Heart left ventricle (tissue), 16 donors: ENCODE data around the gene TSPAN32. TPM values are rescaled to one million over a fixed set of nuclear protein-coding genes. Genes with fewer than 3 reads are reported as not detected.

ENCODE experiments used
- ATAC-seq, 4 donors: fragments of 200-7000 bp; cut with Tn5 transposase; one replicate each; pipeline ENCODE4 v1.9.1; 2020 to 2022; ENCODE audit warnings: moderate library complexity in 4 of 4, mild to moderate bottlenecking in 3 of 4, moderate number of reproducible peaks in 1 of 4
- DNase-seq, 5 donors: peaks; one replicate each; pipeline ENCODE4 v3.0.0-alpha.2; 2020
- H3K27ac ChIP-seq, 12 donors: fragments of 200-600 bp; sonication (generic) in 4 of 12; one replicate each; pipeline versions ENCODE4 v1.5.0 to v1.8.0; 2016 to 2022; ENCODE audit warnings: mild to moderate bottlenecking in 2 of 12
- H3K27me3 ChIP-seq, 9 donors: fragments of 200-600 bp; sonication (generic) in 2 of 9; one replicate each; pipeline versions ENCODE4 v1.5.1 to v1.8.0; 2016 to 2022; ENCODE audit warnings: mild to moderate bottlenecking in 3 of 9
- H3K36me3 ChIP-seq, 9 donors: fragments of 200-600 bp; sonication (generic) in 2 of 9; one replicate each; pipeline versions ENCODE4 v1.5.0 to v1.8.0; 2018 to 2022; ENCODE audit warnings: mild to moderate bottlenecking in 2 of 9
- H3K4me1 ChIP-seq, 12 donors: fragments of 200-600 bp; sonication (generic) in 4 of 12; one replicate each; pipeline versions ENCODE4 v1.5.0 to v1.8.0; 2016 to 2022; ENCODE audit warnings: mild to moderate bottlenecking in 3 of 12
- H3K4me3 ChIP-seq, 12 donors: fragments of 200-600 bp; sonication (generic) in 4 of 12; one replicate each; pipeline versions ENCODE4 v1.5.0 to v1.8.0; 2017 to 2022; ENCODE audit warnings: mild to moderate bottlenecking in 9 of 12, moderate library complexity in 4 of 12
- H3K9me3 ChIP-seq, 12 donors: fragments of 200-600 bp; sonication (generic) in 4 of 12; one replicate each; pipeline versions ENCODE4 v1.5.0 to v1.8.0; 2016 to 2022; ENCODE audit warnings: mild to moderate bottlenecking in 1 of 12
- POLR2A ChIP-seq, 2 donors: fragments of 450-650 bp; IDR thresholded peaks; one replicate each; pipeline ENCODE4 v1.6.1; 2017; ENCODE audit warnings: antibody characterized with exemption in 2 of 2, mild to moderate bottlenecking in 2 of 2, moderate library complexity in 2 of 2
- WGBS, 4 donors: extraction: QIAGEN DNeasy Blood & Tissue Kit in 2 of 4; methylation state at CpG; one replicate each; pipeline versions ENCODE4 v1.1.5 to v1.1.7; 2013 to 2018; 5-methylcytosine and 5-hydroxymethylcytosine counted together
- intact Hi-C, 10 donors: fragments of 100-400 bp; cut with DNase I; formaldehyde crosslinking; loops; one replicate each; pipeline versions ENCODE4 v1.11.1 to v1.14.2; 2022
- polyA plus RNA-seq, 2 donors: library from polyadenylated mRNA; stranded (reverse); fragments of 200-250 nt; gene quantifications; one replicate each; pipeline ENCODE4 v1.2.3, GENCODE V29; 2013
- total RNA-seq, 9 donors: library from RNA; depleted of rRNA in 2 of 9; stranded (reverse); fragments of >200 nt in 2 of 9; fragmentation: NEBNext Ultra II Directional in 3 of 9; extraction: Animal tissue kit (Norgen Biotek cat#: 25700) in 3 of 9; gene quantifications; one replicate each; pipeline versions ENCODE4 v1.1.0 to v1.2.4, GENCODE V29; 2016 to 2023
- TF ChIP-seq, protein P1 (sequence below), 12 donors: fragments of 200-600 bp; sonication (generic) in 4 of 12; IDR thresholded peaks; one replicate each; pipeline versions ENCODE4 v1.5.0 to v1.8.0; 2018 to 2022; ENCODE audit warnings: antibody characterized with exemption in 12 of 12, mild to moderate bottlenecking in 5 of 12
- donor health status: ischemic (EF 13 %, LVEDD 7.1; RV severe dilation, severe dysfunction).
- donor health status: healthy with polysubstance abuse.
- donor health status: DM: no; HTN: yes; CAD: no.
- donor health status: DM: no; HTN: no; CAD: no.
- donor health status: ischemic (EF 25% LVEDD 6.9; RV normal size, moderate dysfunction).
- donor health status: ischemic (EF 25% LVEDD 5.7; RV mildly dilated, moderate dysfunction).
- donor health status: healthy.
- donor health status: DM: yes; HTN: yes; CAD: no.
- donor health status: ischemic (EF 35%, LVEDD 5.7; RV mildly dilated, moderate dysfunction).
- donor health status: nonischemic (EF 11% LVEDD 7.7; RV severe dilation, severe dysfunction).
- donor health status: DM: yes; HTN: yes; CAD: no.
- donor health status: PGD.
- donor health status: ischemic (EF 29% LVEDD 5.4; RV normal size, mild dysfunction).
- donor health status: nonischemic (EF 23%, LVEDD 6.1; RV moderate dilation, normal function).

TSPAN32 gene
- total and polyA plus RNA-seq, 11 donors, result 3.5 to 29.5 (median 18.0) TPM

DNA sequence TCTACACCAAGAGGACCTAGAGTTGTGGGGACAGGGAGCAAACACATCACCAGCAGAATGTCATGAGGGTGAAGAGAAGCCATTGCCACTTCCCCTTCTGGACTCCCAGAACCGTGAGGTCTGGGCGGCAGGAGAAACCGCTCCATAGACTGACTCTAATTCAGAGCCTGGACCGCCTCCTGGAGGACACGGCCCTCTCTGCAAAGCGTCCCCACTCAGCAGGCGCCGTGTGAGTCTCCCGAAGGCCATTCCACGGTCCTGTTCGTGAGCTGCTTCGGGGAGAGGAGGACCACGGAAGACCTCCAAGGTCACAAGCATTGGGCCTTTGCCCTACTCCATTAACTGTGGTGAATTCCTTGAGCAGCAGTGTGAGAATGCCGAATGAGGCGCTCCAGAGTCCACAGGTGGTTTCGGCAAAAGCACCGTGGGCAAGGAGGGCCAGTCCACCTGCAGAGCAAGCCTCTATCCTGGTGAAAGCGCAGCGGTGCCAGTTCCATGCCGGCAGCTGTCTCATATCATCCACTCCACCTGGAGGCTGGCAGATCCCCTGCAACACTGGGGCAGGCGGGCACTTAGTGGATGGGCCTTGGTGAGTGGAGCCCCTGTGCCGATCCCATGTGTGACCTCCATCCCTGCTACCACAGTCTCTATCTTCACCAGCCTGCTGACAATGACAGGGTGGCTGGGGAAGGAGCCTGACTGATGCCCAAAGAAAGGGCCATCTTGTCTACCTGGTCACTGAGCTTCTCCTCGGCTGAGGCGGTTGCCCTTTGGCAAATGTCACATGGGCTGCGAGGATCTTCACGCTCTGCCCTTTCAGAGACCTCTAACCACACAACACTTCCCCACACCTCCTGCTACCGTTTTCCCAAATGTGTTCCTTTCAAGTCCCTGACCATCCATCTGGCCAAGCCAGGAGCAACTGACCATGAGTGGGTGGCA lies 7.6 kb upstream of the TSPAN32 start:
- no peaks in the 10 kb centered on the region for H3K9me3 ChIP-seq
- peaks cover 0 to 21% (median 6%) of the 10 kb centered on the region in 12 donors for H3K4me1 ChIP-seq
- ATAC-seq (peak in 2 of 4 donors; percentile 7 to 12), DNase-seq (peak in 3 of 5 donors; percentile 21 to 47 (median 28))
- no peak overlapping the region for H3K27ac ChIP-seq
- intact Hi-C loops, result no loop called here
- 76 to 80% (median 78%) methylated on average over 12 to 27 of the region's 27 CpGs for WGBS, 4 donors
- TF ChIP-seq, protein P1, sequence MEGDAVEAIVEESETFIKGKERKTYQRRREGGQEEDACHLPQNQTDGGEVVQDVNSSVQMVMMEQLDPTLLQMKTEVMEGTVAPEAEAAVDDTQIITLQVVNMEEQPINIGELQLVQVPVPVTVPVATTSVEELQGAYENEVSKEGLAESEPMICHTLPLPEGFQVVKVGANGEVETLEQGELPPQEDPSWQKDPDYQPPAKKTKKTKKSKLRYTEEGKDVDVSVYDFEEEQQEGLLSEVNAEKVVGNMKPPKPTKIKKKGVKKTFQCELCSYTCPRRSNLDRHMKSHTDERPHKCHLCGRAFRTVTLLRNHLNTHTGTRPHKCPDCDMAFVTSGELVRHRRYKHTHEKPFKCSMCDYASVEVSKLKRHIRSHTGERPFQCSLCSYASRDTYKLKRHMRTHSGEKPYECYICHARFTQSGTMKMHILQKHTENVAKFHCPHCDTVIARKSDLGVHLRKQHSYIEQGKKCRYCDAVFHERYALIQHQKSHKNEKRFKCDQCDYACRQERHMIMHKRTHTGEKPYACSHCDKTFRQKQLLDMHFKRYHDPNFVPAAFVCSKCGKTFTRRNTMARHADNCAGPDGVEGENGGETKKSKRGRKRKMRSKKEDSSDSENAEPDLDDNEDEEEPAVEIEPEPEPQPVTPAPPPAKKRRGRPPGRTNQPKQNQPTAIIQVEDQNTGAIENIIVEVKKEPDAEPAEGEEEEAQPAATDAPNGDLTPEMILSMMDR (IDR thresholded peaks at IDR 0.05), result no peak
- TF ChIP-seq POLR2A (IDR thresholded peaks at IDR 0.05), result no peak
- H3K36me3 ChIP-seq, result peaks cover 0 to 3% (median 0%) of the 10 kb centered on the region in 9 donors
- H3K4me3 ChIP-seq, result no peak overlapping the region
- no peaks in the 10 kb centered on the region for H3K27me3 ChIP-seq

DNA sequence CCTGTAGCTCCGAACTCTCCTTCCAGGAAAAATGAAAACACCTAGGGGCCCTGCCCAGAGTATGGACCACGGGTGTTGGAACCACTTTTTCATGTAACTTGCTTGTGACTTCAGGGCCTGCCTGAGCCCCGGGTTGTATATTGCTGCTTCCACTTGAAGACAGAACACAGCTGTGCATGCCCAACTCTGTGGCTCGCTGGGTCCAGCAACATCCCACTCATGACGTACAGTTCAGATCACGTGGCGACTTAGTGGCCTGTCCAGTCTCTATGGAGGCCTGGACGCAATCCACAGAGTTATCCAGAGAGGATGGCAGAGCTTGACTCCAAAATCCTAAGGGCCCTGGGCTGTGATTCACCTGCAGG lies 6.9 kb upstream of the TSPAN32 start:
- DNase-seq (peak in 1 of 5 donors; percentile 33), ATAC-seq (peak in 3 of 4 donors; percentile 12 to 33 (median 16))
- intact Hi-C loops, result loop anchor here in 2 of 10 donors (5.0 kb wide), 1 partner anchor 98 kb away; no protein-coding TSS in a partner anchor
- no peaks in the 10 kb centered on the region for H3K27me3 ChIP-seq
- TF ChIP-seq POLR2A (IDR thresholded peaks at IDR 0.05), result no peak
- TF ChIP-seq, protein P1 (IDR thresholded peaks at IDR 0.05), result no peak
- H3K36me3 ChIP-seq, result peaks cover 0 to 3% (median 0%) of the 10 kb centered on the region in 9 donors
- H3K4me3 ChIP-seq, result no peak overlapping the region
- H3K27ac ChIP-seq, result no peak overlapping the region
- 58 to 88% (median 79%) methylated on average over 7 to 8 of the region's 8 CpGs for WGBS, 4 donors
- H3K4me1 ChIP-seq, result peaks cover 0 to 23% (median 7%) of the 10 kb centered on the region in 12 donors
- no peaks in the 10 kb centered on the region for H3K9me3 ChIP-seq

DNA sequence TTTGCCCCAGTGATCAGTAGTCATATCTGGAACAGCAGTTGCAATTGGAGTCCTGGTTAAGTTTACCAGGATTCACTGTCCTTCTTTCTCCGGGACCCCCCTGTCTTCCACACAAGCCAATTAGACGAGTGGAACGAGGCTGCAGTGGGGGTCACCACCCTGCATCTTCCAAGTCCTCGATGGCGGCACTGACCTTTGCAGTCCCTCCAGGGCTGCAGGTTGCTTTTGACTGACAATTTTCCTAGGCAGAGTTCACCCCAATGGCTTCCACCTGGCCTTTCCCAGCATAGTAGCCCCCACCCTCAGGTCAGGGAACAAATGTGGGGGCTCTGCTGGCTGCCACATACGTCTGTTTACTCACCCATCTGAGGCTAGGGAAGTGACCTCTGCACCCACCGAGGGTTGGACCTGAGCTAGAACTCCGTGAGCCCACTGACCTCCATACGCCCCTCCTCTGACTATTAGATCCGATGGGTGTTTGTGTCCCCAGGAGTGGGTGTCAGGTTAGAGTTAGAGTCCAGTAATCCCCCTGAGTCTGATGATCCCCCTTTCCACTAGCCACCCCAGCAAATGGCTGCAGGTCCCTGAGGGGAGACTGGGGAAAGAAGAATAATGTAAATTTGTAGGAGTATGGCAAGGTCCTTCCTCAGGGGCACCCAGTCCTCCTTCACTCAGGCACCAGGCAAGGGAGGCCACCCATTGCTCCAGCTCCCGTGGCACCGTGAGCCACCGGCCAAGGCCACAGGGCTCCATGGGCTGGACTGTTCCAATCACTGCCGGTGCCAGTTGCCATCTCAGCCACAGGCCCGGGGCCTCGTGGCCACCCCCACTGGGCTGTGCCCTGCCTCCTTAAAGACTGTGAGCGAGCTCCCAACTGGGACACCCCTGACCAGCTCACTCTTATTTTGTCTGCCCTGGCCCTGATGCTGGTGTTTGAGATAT lies 5.6 kb upstream of the TSPAN32 start:
- peaks cover 0 to 27% (median 4%) of the 10 kb centered on the region in 12 donors for H3K4me1 ChIP-seq
- TF ChIP-seq, protein P1 (IDR thresholded peaks at IDR 0.05), result no peak
- TF ChIP-seq POLR2A (IDR thresholded peaks at IDR 0.05), result no peak
- H3K4me3 ChIP-seq, result no peak overlapping the region
- peak in 1 of 4 donors; percentile 9 for ATAC-seq
- H3K9me3 ChIP-seq, result no peaks in the 10 kb centered on the region
- 66 to 86% (median 76%) methylated on average over 11 to 17 of the region's 17 CpGs for WGBS, 4 donors
- H3K27me3 ChIP-seq, result no peaks in the 10 kb centered on the region
- DNase-seq, result peak in 4 of 5 donors; percentile 4 to 42 (median 18)
- H3K36me3 ChIP-seq, result peaks cover 0 to 3% (median 0%) of the 10 kb centered on the region in 9 donors
- intact Hi-C loops, result loop anchor here in 2 of 10 donors (5.0 kb wide), 1 partner anchor 99 kb away; no protein-coding TSS in a partner anchor
- H3K27ac ChIP-seq, result no peak overlapping the region
